Endothelial cell of umbilical vein (primary cell): ENCODE data around the gene TMIE. TPM values are rescaled to one million over a fixed set of nuclear protein-coding genes. Genes with fewer than 3 reads are reported as not detected.

ENCODE experiments used
- BruUV-seq: library from RNA; stranded (reverse); fragments of 400-500 nt; replicated peaks from 2 replicates; lab custom pipeline; 2021; lab: Mats Ljungman, UMichigan
- CTCF ChIA-PET: fragments of 300-600, 350-600 bp; sonication (Branson Sonifier 250); formaldehyde crosslinking; loops from one replicate; lab custom pipeline; 2021; ENCODE audit warnings: antibody characterized with exemption, inconsistent platforms; lab: Charles Lee
- POLR2A ChIA-PET: fragments of 300-600, 350-600 bp; sonication (Branson Sonifier 250); formaldehyde crosslinking; loops from one replicate; lab custom pipeline; 2021; ENCODE audit warnings: antibody characterized with exemption, inconsistent platforms; lab: Charles Lee
- DNase-seq: peaks from one replicate; pipeline ENCODE4 v3.0.0-alpha.2; 2011; ENCODE audit warnings: low read depth, low spot score
- FAIRE-seq: peaks from 2 replicates; lab custom pipeline; 2011; peaks lifted over from hg19 to GRCh38; lab: Jason Lieb, UNC
- H2AFZ ChIP-seq: 2 replicates; pipeline ENCODE4 v1.6.0; 2012; ENCODE audit warnings: low read depth, low read length, control low read depth, inconsistent platforms
- H3K27ac ChIP-seq: 2 replicates; pipeline ENCODE4 v1.5.1; 2011; ENCODE audit warnings: low read depth, mild to moderate bottlenecking, control low read depth, low read length, moderate library complexity; ENCODE audit not compliant: insufficient read depth
- H3K27me3 ChIP-seq, 2 experiments: 2 replicates each; pipeline versions ENCODE4 v1.6.0 to v1.6.1; 2011; ENCODE audit warnings: low read length in 2 of 2, mixed read lengths in 1 of 2; ENCODE audit not compliant: control insufficient read depth in 2 of 2, insufficient read depth in 2 of 2
- H3K36me3 ChIP-seq, 2 experiments: 2 replicates in 1 of 2; 3 replicates in 1 of 2; pipeline ENCODE4 v1.5.1; 2011; ENCODE audit warnings: low read length in 2 of 2, mild to moderate bottlenecking in 1 of 2, moderate library complexity in 1 of 2; ENCODE audit not compliant: control insufficient read depth in 2 of 2, insufficient read depth in 2 of 2; ENCODE audit errors: extremely low read depth in 1 of 2
- H3K4me1 ChIP-seq: 3 replicates; pipeline ENCODE4 v1.5.1; 2011; ENCODE audit warnings: mild to moderate bottlenecking, low read length; ENCODE audit not compliant: control insufficient read depth, insufficient read depth; ENCODE audit errors: extremely low read depth
- H3K4me2 ChIP-seq: 2 replicates; pipeline ENCODE4 v1.6.1; 2011; ENCODE audit warnings: low read length, control low read depth, mixed read lengths; ENCODE audit not compliant: insufficient read depth
- H3K4me3 ChIP-seq, 3 experiments: fragments of 200-600 bp in 1 of 3; sonication (generic), shearing (Covaris generic) in 1 of 3; replicated peaks in 1 of 3; 2 replicates each; pipeline ENCODE4 v1.5.1; 2011 to 2016; ENCODE audit warnings: control low read depth in 3 of 3, low read length in 3 of 3, mild to moderate bottlenecking in 2 of 3, inconsistent platforms in 1 of 3, low read depth in 1 of 3, moderate library complexity in 1 of 3; ENCODE audit not compliant: insufficient read depth in 1 of 3
- H3K79me2 ChIP-seq: 2 replicates; pipeline ENCODE4 v1.6.0; 2012; ENCODE audit warnings: low read length, inconsistent platforms; ENCODE audit not compliant: control insufficient read depth, insufficient read depth
- H3K9ac ChIP-seq: replicated peaks from 2 replicates; pipeline ENCODE3; 2011; ENCODE audit warnings: low read length, control low read depth; ENCODE audit not compliant: insufficient read depth; ENCODE audit errors: extremely low read depth
- H3K9me1 ChIP-seq: replicated peaks from 3 replicates; pipeline ENCODE4 v1.6.0; 2011; ENCODE audit warnings: mild to moderate bottlenecking, low read length; ENCODE audit not compliant: control insufficient read depth, insufficient read depth; ENCODE audit errors: extremely low read depth
- H3K9me3 ChIP-seq: replicated peaks from 2 replicates; pipeline ENCODE4 v1.5.1; 2012; ENCODE audit warnings: low read length, inconsistent platforms; ENCODE audit not compliant: control insufficient read depth, insufficient read depth
- H4K20me1 ChIP-seq: replicated peaks from 2 replicates; pipeline ENCODE3; 2011; ENCODE audit warnings: mild to moderate bottlenecking, low read length; ENCODE audit not compliant: control insufficient read depth, insufficient read depth; ENCODE audit errors: extremely low read depth
- EZH2 ChIP-seq: IDR thresholded peaks from 2 replicates; pipeline ENCODE4 v1.6.1; 2012; ENCODE audit warnings: borderline replicate concordance, low read depth, mild to moderate bottlenecking, moderate library complexity, low read length, inconsistent platforms; ENCODE audit not compliant: severe bottlenecking
- FOS ChIP-seq: IDR thresholded peaks from 2 replicates; pipeline ENCODE4 v1.6.1; 2011; ENCODE audit warnings: mild to moderate bottlenecking, low read length, moderate library complexity, borderline replicate concordance; ENCODE audit not compliant: insufficient read depth
- GATA2 ChIP-seq: IDR thresholded peaks from 2 replicates; pipeline ENCODE4 v1.7.0; 2011; ENCODE audit warnings: low read depth, mild to moderate bottlenecking, moderate library complexity, mixed read lengths, low read length; ENCODE audit not compliant: insufficient read length, insufficient read depth
- JUN ChIP-seq: IDR thresholded peaks from 2 replicates; pipeline ENCODE4 v1.6.1; 2011; ENCODE audit warnings: borderline replicate concordance, low read depth; ENCODE audit not compliant: insufficient read length, insufficient read depth
- MYC ChIP-seq: IDR thresholded peaks from one replicate; pipeline ENCODE4 v1.6.1; 2011; ENCODE audit warnings: mild to moderate bottlenecking, low read depth, low read length
- POLR2A ChIP-seq: IDR thresholded peaks from 2 replicates; pipeline ENCODE4 v1.6.1; 2012; ENCODE audit warnings: low read depth, mild to moderate bottlenecking, control low read depth, low read length
- POLR2AphosphoS5 ChIP-seq: IDR thresholded peaks from 2 replicates; pipeline ENCODE4 v1.6.1; 2012; ENCODE audit warnings: low read depth, mild to moderate bottlenecking, control low read depth, low read length, moderate library complexity; ENCODE audit not compliant: insufficient read depth
- dilution Hi-C: fragments of 300-500 bp; cut with MboI; formaldehyde crosslinking; loops from one replicate; pipeline ENCODE4 v1.15.0; 2019; ENCODE audit warnings: low sequenced_read_pairs; ENCODE audit not compliant: extremely low pct_ligation_motif_present
- intact Hi-C: fragments of 100-400 bp; cut with micrococcal nuclease; formaldehyde crosslinking; loops from one replicate; pipeline ENCODE4 v1.10.0; 2022
- polyA plus RNA-seq, 4 experiments: library from polyadenylated mRNA; depleted of rRNA in 3 of 4; stranded (reverse) in 3 of 4; unstranded in 1 of 4; fragments of >200 nt; gene quantifications; 2 replicates each; pipeline versions ENCODE4 v1.2.1 to v1.2.3, GENCODE V29; 2011 to 2012; ENCODE audit warnings: missing spikeins in 1 of 4
- total RNA-seq: library from RNA; stranded (reverse); gene quantifications from 2 replicates; pipeline ENCODE4 v1.2.3, GENCODE V29; 2021
- TF ChIP-seq, protein P1 (sequence below): IDR thresholded peaks from 2 replicates; pipeline ENCODE4 v1.6.1; 2011; ENCODE audit not compliant: insufficient read depth, insufficient read length
- TF ChIP-seq, protein P2 (sequence below), 2 donors: IDR thresholded peaks; 1 replicate in 1 of 2; 2 replicates in 1 of 2; pipeline ENCODE4 v1.5.1; 2011; ENCODE audit warnings: low read length in 2 of 2, mild to moderate bottlenecking in 2 of 2, moderate library complexity in 2 of 2, control low read depth in 1 of 2, inconsistent platforms in 1 of 2, low read depth in 1 of 2; ENCODE audit not compliant: insufficient read depth in 1 of 2; ENCODE audit errors: extremely low read depth in 1 of 2

TMIE gene
- total and polyA plus RNA-seq, 2 donors (not counting 3 experiments of a cell fraction or from before 2014, with no cell fraction given) = 0.15 to 0.27 TPM

DNA sequence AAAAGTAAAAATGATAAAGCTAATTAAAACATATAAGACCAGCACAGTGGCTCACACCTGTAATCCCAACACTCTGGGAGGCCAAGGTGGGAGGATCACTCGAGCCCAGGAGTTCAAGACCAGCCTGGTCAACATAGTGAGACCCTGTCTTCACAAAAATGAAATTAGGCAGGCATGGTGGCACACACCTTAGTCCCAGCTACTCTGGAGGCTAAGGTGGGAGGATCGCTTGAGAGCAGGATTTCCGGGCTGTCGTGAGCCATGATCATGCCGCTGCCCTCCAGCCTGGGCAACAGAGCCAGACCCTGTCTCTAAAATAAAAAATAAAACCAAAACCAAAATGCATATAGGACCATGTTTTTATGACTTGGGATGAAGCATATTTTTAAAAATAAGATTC is 21.3 kb downstream of the TMIE start:
- intact Hi-C loops = no loop called here
- H3K27ac ChIP-seq = no peak overlapping the region
- BruUV-seq = no TSS peak
- FAIRE-seq (no peak), DNase-seq (no peak)
- H3K4me3 ChIP-seq = no peak overlapping the region
- no peaks in the 10 kb centered on the region for H3K79me2 ChIP-seq
- H3K4me1 ChIP-seq = no peaks in the 10 kb centered on the region
- no peak overlapping the region for H3K9ac ChIP-seq
- dilution Hi-C loops = no loop called here
- no peaks in the 10 kb centered on the region for H3K36me3 ChIP-seq
- H3K9me3 ChIP-seq = no peaks in the 10 kb centered on the region
- POLR2A ChIA-PET = no interaction called here
- TF ChIP-seq JUN (no peak), EZH2 (no peak), FOS (no peak), MYC (no peak), POLR2AphosphoS5 (no peak), GATA2 (no peak), POLR2A (no peak)
- TF ChIP-seq, protein P1, sequence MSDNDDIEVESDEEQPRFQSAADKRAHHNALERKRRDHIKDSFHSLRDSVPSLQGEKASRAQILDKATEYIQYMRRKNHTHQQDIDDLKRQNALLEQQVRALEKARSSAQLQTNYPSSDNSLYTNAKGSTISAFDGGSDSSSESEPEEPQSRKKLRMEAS = no peak
- TF ChIP-seq, protein P2, sequence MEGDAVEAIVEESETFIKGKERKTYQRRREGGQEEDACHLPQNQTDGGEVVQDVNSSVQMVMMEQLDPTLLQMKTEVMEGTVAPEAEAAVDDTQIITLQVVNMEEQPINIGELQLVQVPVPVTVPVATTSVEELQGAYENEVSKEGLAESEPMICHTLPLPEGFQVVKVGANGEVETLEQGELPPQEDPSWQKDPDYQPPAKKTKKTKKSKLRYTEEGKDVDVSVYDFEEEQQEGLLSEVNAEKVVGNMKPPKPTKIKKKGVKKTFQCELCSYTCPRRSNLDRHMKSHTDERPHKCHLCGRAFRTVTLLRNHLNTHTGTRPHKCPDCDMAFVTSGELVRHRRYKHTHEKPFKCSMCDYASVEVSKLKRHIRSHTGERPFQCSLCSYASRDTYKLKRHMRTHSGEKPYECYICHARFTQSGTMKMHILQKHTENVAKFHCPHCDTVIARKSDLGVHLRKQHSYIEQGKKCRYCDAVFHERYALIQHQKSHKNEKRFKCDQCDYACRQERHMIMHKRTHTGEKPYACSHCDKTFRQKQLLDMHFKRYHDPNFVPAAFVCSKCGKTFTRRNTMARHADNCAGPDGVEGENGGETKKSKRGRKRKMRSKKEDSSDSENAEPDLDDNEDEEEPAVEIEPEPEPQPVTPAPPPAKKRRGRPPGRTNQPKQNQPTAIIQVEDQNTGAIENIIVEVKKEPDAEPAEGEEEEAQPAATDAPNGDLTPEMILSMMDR (IDR thresholded peaks at IDR 0.05; ENCODE audit: extremely low read depth in 1 of 2, insufficient read depth in 1 of 2, low read depth in 1 of 2, low read length in 2 of 2) = no peak
- CTCF ChIA-PET = no interaction called here
- H3K9me1 ChIP-seq = no peaks in the 10 kb centered on the region
- H3K27me3 ChIP-seq = peaks cover 4 to 6% of the 10 kb centered on the region in 2 experiments
- H3K4me2 ChIP-seq = no peak overlapping the region
- H2AFZ ChIP-seq = no peak overlapping the region
- H4K20me1 ChIP-seq = no peaks in the 10 kb centered on the region
